ENCODE results near the gene SACM1L.
"Not testable (repeated sequence)": the region's sequence is repeated elsewhere in the genome, so short reads cannot be mapped to it uniquely, and the experiment has no call there.

SACM1L gene

GRCh38 chr3:45695166-45695565 is 6.0 kb downstream of the SACM1L start:
- DNase-seq = not testable (repeated sequence)

GRCh38 chr3:45700570-45701073 is 11.4 kb downstream of the SACM1L start:
- DNase-seq = no peak

GRCh38 chr3:45701172-45701867 is 12.1 kb downstream of the SACM1L start:
- DNase-seq = peak; percentile 75

GRCh38 chr3:45704301-45704943 is 15.2 kb downstream of the SACM1L start:
- DNase-seq = no peak

GRCh38 chr3:45705839-45706808 is 16.9 kb downstream of the SACM1L start:
- no peak for DNase-seq

- no peak for DNase-seq
Measured at GRCh38 chr3:45711931-45712330, 22.7 kb downstream of the SACM1L start.

GRCh38 chr3:45712434-45713110 is 23.4 kb downstream of the SACM1L start:
- DNase-seq = peak; percentile 74

- no peak for DNase-seq
Measured at GRCh38 chr3:45715945-45716344, 26.7 kb downstream of the SACM1L start.

GRCh38 chr3:45716790-45717336 is 27.7 kb downstream of the SACM1L start:
- DNase-seq = no peak

GRCh38 chr3:45719655-45720487 is 30.7 kb downstream of the SACM1L start:
- DNase-seq = no peak

GRCh38 chr3:45724911-45725310 is 35.7 kb downstream of the SACM1L start:
- no peak for DNase-seq

GRCh38 chr3:45729614-45730013 is 40.4 kb downstream of the SACM1L start:
- no peak for DNase-seq

- no peak for DNase-seq
Measured at GRCh38 chr3:45730409-45731154, 41.4 kb downstream of the SACM1L start.

- no peak for DNase-seq
Measured at GRCh38 chr3:45736707-45737106, 47.5 kb downstream of the SACM1L start.

- DNase-seq = no peak
Measured at GRCh38 chr3:45737234-45737633, 48.0 kb downstream of the SACM1L start.

GRCh38 chr3:45739991-45740390 is 50.8 kb downstream of the SACM1L start:
- no peak for DNase-seq

- no peak for DNase-seq
Measured at GRCh38 chr3:45741247-45741646, 52.1 kb downstream of the SACM1L start.

- no peak for DNase-seq
Measured at GRCh38 chr3:45741742-45742460, 52.7 kb downstream of the SACM1L start.

GRCh38 chr3:45742461-45743089 is 53.4 kb downstream of the SACM1L start:
- no peak for DNase-seq
